Forelimb muscle (tissue), 1 donor: Measurements from ENCODE around the gene SRA1. TPM values are rescaled to one million over a fixed set of nuclear protein-coding genes. Genes with fewer than 3 reads are reported as not detected.
A peak's percentile ranks its signal among the peaks of the same experiment; 100 is the strongest.

Source experiments
- DNase-seq: peaks from one replicate; pipeline ENCODE4 v3.0.0-alpha.2; 2013; ENCODE audit warnings: low read depth
- polyA plus RNA-seq: library from polyadenylated mRNA; unstranded; fragments of 120-200 nt; gene quantifications from one replicate; pipeline ENCODE4 v1.2.1, GENCODE V29; 2013; ENCODE audit not compliant: insufficient read length

The SRA1 gene
- polyA plus RNA-seq, 1 donor, result 23.6 TPM

DNA sequence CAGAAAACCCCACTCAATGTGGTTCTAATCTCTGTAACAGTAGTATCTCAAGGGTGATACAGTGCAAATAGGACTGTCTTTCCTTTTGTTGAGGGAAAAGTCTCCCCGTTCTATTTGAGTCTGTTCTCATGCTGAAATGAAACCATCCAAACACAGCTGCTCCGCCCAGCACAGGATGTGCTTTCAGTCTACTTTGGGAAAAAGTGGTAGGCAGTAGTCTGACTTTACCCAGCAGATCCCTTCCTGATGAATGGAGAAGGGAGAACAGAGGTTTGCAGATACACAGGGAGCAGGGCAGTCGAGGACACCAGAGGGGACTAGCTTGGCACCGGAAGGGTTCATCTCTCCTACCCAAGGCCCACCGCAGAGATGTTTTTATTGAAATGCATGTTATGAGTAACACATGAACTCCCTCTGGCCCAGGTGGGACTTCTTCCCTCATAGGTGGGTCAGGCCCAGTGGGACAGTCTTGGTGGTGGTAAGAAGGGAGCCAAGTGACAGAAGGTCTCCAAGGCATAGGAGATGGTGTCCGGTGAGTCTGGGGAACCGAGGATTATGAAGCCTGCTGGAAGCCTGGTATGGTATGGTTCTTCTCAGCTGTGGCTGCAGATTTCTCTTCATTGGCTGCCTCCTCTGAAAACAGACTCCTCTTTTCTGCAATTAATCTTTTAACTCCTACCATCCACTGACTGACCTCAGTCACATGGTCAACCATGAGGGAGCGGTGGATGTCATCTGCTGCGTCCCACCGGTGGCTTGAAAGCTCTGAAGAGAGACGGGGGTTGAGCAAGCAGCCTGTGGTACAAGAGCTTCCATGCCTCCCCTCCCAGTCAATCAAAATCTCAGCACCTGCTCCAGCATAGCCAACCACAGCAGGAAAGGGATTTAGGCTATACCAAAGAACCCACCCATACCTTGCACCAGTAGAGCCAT lies 6.9 kb downstream of the SRA1 start:
- DNase-seq, result no peak

DNA sequence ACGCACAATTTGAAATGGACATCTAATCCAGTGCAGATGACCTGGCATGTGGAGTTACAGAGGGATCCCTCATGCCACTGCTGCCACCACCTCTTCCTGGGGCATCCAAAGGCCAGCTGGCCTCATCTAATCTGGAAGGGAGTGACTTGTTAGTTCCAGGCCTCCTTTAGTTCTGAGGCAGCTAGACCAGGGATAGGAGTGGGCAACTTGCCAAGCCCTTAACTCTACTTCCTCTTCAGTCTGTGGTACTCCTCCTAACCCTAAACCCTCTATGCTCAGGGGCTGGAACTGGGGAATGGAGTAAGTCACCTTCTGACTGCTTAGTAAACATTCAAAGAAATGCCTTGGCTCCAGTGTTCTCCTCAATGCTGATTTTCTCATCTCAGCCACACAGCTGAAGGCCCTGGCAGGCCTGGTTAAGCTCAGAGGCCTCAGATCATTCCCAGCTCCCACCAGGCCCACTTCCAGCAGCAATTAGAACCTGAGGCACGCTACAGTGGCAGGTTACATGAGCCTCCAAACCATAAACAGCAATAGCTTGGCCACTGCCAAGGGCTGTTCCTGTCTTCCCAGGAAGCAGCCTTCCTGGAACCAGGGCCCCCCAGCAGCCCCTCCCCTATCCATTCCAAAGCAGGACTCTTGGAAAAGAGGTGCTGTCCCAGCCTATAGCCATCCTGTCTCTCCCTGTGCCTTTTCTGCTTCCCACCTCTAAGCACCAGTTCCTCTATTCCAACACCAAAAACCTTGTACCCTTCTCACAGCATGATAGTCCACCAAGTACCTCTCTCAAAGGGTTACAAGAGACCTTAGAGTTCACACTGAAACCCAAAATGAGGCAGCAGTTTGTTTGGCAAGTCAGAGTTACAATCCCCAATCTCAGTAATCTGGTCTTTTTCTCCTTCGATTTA lies 7.8 kb downstream of the SRA1 start:
- DNase-seq, result no peak

DNA sequence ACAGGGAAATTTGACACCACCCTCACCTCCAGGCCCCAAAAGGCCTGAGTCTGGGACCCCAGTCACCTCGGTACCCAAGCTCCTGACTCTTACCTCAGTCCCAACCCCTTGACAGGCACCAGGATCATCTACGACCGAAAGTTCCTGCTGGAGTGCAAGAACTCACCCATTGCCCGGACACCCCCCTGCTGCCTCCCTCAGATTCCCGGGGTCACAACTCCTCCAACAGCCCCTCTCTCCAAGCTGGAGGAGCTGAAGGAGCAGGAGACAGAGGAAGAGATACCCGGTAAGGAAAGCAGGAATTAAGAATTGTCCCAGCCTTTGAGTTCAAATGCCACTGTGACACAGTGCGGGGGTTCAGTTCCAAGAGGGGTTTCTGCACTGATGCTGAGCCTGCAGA lies 8.5 kb downstream of the SRA1 start:
- no peak for DNase-seq

DNA sequence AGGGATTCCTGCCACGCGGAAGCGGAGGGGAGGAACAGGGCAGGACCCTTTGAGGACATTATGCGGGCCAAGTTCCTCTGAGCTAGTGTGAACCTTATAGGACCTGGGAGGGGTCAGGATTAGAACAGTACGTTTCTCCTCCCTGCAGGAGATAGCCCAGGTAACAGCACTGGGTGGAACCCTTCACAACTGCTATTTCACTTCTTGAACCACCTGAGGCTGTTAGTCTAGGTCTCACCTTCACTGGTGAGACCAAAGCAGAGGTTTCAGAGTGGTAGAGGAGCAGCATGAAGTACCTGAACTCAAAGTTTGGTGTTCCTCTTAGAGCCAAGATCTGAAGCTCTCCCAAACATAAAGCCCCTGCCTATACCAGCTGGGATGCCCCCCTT lies 9.0 kb downstream of the SRA1 start:
- no peak for DNase-seq

DNA sequence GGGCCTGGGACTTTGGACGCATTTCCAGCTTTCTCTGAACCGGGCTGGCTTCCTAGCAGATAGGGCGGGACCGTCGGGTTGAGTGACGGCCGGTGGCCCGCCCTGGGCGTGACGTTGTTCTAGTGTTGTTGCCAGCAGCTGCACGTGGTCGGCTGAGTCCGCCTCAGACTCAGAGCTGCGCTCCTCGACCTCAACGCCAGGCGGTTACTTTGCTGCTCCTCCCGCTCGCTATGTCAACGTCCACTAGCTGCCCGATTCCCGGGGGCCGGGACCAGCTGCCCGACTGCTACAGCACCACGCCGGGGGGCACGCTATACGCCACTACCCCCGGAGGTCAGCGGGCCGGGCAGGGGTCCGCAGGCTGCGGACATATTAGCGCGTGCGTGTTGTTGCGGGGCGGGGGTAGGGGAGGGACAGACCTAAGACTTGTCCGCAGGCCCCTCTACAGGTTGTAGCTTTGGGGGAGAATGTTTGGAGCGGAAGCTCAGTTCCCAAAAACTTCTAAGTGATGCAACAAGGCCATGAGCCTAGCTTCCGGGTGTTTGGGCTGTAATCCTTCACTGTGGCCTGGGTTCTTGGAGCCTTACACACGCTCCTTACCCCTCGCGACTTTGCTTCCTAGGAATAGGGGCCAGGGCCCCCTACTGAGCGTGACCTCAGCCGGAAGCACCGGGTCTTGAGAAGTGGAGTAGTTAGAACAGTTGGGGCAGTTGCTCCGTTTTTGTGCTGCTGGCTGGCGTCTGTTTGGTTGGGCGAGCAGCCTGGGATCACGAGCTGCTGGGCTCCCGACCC lies 9.6 kb downstream of the SRA1 start, which contains the start of gene EIF4EBP3:
Gene EIF4EBP3 (plus strand): TSS at position 155 of the 792 bp plus-strand sequence. CDS start 76 bp downstream, at position 231.
- peak; percentile 95 for DNase-seq

DNA sequence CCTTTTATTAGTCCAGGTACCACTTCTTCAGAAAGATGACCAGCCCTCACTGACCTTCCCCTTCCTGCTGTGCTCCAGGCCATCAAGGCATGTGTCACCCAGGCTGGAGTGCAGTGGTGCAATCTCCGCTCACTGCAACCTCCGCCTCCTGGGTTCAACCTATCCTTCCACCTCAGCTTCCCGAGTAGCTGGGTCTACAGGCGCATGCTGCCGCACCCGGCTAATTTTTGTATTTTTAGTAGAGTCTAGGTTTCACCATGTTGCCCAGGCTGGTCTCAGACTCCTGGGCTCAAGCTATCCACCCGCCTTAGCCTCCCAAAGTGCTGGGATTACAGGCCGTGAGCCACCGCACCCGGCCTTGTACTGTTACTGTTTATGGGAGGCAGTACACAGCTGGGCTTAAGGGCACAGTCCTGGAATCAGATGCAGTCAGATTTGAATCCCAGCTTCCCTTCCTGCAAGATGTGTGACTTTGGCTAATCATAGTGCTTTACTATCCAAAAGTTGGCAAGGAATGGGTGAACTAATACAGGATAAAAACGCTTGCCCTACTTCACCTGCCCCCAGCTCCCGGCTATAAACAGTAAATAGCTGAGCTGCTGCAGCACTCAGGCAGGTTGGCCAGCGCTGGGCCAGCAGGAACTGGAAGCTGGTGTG lies 10.3 kb downstream of the SRA1 start:
- DNase-seq, result no peak

DNA sequence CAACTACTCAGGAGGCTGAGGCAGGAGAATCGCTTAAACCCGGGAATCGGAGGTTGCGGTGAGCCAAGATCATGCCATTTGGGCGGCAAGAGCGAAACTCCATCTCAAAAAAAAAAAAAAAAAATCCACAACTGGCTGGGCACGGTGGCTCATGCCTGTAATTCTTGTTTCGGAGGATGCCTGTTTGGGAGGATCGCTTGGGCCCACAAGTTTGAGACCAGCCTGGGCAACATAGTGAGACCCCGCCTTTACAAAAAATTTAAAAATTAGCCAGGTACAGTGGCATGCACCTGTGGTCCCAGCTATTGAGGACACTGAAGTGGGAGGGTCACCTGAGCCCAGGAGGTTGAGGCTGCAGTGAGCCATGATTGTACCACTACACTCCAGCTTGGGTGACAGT lies 11.7 kb downstream of the SRA1 start:
- no peak for DNase-seq

DNA sequence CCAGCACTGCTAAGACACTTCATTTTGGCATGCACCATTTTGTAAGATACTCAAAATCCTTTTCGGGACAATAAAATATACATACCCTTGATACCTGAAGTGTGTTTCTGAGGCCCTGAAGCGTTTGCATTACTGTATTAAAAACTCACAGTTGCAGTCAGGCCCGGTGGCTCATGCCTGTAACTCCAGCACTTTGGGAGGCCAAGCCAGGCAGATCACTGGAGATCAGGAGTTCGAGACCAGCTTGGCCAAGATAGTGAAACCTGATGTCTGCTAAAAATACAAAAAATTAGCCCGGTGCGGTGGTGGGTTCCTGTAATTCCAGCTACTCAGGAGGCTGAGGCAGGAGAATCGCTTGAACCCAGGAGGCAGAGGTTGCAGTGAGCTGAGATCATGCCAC lies 12.3 kb downstream of the SRA1 start:
- no peak for DNase-seq

DNA sequence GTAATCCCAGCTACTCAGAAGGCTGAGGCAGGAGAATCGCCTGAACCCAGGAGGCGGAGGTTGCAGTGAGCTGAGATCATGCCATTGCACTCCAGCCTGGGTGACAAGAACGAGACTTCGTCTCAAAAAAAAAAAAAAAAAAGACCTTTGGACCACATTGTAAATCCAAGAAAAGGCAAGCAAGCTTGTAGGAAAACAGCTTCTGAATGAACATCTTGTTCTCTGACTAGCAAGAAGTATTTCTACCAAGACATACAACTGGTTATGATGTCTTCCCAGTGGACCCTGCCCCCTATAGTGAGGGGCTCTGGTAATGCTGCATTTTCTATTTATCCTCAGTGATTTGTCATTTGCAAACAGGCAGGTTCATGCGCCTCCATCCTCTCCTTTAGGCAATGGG lies 14.3 kb downstream of the SRA1 start:
- no peak for DNase-seq

DNA sequence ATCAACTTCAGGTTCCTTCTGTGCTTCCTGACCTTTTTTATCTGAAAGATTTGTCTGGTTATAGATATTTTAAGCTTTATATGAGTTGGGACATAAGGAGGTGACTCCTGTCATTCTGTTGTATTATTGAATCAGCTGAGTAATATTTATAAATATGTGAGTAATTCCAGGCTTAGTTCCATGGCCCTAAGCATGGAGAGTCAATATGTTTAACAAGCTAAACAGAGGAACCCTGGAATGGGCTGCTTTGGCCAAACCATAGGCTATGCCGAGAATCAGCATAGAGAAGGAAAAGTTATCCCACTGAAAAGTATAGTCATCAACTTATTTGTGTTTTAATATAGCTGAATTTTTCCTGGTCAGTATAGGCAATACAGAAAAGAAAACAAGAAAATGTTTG lies 17.0 kb downstream of the SRA1 start:
- DNase-seq, result no peak

DNA sequence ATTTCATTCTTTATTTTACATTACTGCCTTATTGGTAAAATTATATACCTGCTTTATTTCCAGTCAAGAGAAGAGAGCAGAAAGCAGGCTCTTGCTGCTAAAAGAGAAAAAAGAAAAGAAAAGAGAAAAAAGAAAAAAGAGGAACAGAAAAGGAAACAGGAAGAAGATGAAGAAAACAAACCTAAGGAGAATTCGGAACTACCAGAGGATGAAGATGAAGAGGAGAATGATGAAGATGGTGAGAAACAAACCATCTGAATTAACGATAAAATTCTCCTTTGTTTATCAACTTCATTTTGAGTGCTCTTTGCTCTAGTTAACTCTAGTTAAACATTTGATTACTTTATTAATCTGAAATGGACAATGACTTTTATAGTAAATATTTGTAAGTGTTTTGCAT lies 33.3 kb downstream of the SRA1 start:
- no peak for DNase-seq

DNA sequence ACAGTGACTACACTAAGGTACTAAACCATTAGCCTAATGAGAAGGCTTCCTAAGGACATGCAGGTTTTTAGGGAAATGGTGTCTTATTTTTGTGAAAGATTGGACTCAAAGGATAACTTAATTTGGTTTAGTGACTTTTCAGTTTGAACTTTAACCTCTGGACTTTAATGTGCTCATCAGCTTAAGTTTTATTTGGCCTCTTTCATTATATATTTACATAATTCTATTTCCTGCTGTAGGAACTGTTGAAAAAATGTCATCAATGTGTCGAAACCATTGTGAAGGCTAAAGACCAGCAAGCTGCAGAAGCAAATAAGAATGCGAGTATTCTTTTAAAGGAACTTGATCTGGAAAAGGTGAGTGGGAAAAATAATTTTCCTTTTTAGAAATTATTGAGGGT lies 44.1 kb downstream of the SRA1 start:
- DNase-seq, result no peak

DNA sequence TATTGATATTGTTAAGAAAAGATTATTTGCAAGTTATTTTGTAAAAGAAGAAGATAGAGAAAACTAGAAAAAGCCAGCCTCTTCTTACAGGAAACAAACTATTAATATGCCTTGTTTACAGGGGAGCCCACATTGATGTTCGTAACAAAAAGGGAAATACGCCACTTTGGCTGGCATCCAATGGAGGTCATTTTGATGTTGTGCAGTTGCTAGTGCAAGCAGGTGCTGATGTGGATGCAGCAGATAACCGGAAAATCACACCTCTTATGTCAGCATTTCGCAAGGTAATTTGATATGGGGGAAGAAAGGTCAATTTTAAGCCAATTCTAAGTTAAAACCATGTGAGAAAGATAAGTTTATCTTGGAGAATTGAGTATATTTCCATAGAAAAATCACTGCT lies 47.4 kb downstream of the SRA1 start:
- DNase-seq, result no peak

DNA sequence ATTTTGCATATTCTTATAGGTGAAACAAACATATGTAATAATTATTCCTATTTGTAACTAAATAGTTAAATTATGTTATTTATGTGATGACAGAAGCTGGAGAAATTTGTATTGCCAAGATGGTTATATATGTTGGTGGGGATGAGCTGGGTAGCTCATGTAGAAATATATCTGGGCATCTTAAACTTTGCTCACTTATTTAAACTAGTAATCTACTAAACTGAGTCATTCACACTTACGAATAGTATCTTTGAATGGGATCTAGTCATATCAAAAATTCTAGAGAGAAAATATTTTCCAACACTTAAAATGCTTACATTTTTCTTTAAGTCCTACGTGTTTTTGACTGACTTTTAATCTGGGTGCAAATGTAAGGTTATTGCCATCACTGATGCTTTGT lies 54.4 kb downstream of the SRA1 start:
- DNase-seq, result no peak

Other genes starting within 250 kb of the SRA1 start
- gene HBEGF, start 210.9 kb downstream of the SRA1 start, polyA plus RNA-seq, result 25.8 TPM
- gene SLC4A9, start 197.3 kb downstream of the SRA1 start, polyA plus RNA-seq, result 0.19 TPM
- gene ANKHD1, start 155.6 kb downstream of the SRA1 start, polyA plus RNA-seq, result 56.7 TPM
- gene EIF4EBP3, start 9.8 kb downstream of the SRA1 start, polyA plus RNA-seq, result 8.8 TPM
- gene APBB3, start 7.1 kb upstream of the SRA1 start, polyA plus RNA-seq, result 25.4 TPM
- gene SLC35A4, start 7.4 kb upstream of the SRA1 start, polyA plus RNA-seq, result 52.8 TPM
- gene CD14, start 75.7 kb upstream of the SRA1 start, polyA plus RNA-seq, result 18.3 TPM
- gene TMCO6, start 82.0 kb upstream of the SRA1 start, polyA plus RNA-seq, result 8.3 TPM
- 58.2 TPM for gene NDUFA2, start 90.2 kb upstream of the SRA1 start, polyA plus RNA-seq
- 95.3 TPM for gene IK, start 90.4 kb upstream of the SRA1 start, polyA plus RNA-seq
- gene WDR55, start 107.4 kb upstream of the SRA1 start, polyA plus RNA-seq, result 14.9 TPM
- not detected for gene DND1, start 116.1 kb upstream of the SRA1 start, polyA plus RNA-seq
- 58.2 TPM for gene HARS1, start 133.9 kb upstream of the SRA1 start, polyA plus RNA-seq
- gene HARS2, start 134.0 kb upstream of the SRA1 start, polyA plus RNA-seq, result 26.6 TPM
- 73.2 TPM for gene ZMAT2, start 143.0 kb upstream of the SRA1 start, polyA plus RNA-seq
- gene PCDHA1, start 228.7 kb upstream of the SRA1 start, polyA plus RNA-seq, result 0.10 TPM
- 0.09 TPM for gene PCDHA2, start 237.4 kb upstream of the SRA1 start, polyA plus RNA-seq
- gene PCDHA3, start 243.6 kb upstream of the SRA1 start, polyA plus RNA-seq, result 0.14 TPM
- gene PCDHA4, start 249.6 kb upstream of the SRA1 start, polyA plus RNA-seq, result 0.14 TPM